ENCODE measurements around the gene NKD2. TPM values are rescaled to one million over a fixed set of nuclear protein-coding genes. Genes with fewer than 3 reads are reported as not detected.

Gene NKD2
- total RNA-seq, 1 experiment from 2014 or later = 12.3 TPM

DNA sequence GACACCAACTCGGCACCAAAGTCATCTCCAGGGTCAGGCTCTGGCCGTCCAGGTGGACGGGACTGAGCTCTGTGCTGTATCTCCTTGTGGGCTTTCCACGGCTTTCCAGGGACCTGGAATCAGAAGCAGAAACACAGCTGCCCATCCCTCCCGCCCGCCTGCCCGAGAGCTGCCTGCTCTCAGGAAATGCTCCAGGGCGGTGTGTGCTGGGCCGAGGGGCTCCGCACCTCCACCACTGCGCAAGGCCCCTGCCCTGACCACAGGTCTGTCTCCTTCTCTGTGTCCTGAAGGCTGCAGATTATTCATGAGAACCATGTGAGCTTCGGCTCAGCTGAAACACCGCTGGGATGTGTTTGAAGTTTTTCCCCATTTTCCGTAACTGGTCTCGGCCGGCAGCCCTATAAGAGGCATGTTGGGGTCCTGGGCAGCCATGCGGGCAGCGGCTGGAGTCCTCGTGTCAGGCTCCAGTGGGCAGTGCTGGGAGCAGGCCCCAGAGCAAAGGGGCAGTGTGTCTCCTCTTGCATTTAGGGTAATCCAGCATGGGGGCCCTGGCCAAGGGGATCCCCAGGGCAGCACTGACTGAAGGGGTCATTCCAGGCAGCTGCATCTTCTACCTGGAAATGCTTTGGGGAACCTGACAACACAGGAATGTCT is 22.8 kb downstream of the NKD2 start:
- H3K27ac ChIP-seq (ENCODE audit: low read length) = no peak overlapping the region
- no peak for TF ChIP-seq TCF7L2 (IDR thresholded peaks at IDR 0.05; ENCODE audit: low read depth, low read length)
- TF ChIP-seq, protein P1, sequence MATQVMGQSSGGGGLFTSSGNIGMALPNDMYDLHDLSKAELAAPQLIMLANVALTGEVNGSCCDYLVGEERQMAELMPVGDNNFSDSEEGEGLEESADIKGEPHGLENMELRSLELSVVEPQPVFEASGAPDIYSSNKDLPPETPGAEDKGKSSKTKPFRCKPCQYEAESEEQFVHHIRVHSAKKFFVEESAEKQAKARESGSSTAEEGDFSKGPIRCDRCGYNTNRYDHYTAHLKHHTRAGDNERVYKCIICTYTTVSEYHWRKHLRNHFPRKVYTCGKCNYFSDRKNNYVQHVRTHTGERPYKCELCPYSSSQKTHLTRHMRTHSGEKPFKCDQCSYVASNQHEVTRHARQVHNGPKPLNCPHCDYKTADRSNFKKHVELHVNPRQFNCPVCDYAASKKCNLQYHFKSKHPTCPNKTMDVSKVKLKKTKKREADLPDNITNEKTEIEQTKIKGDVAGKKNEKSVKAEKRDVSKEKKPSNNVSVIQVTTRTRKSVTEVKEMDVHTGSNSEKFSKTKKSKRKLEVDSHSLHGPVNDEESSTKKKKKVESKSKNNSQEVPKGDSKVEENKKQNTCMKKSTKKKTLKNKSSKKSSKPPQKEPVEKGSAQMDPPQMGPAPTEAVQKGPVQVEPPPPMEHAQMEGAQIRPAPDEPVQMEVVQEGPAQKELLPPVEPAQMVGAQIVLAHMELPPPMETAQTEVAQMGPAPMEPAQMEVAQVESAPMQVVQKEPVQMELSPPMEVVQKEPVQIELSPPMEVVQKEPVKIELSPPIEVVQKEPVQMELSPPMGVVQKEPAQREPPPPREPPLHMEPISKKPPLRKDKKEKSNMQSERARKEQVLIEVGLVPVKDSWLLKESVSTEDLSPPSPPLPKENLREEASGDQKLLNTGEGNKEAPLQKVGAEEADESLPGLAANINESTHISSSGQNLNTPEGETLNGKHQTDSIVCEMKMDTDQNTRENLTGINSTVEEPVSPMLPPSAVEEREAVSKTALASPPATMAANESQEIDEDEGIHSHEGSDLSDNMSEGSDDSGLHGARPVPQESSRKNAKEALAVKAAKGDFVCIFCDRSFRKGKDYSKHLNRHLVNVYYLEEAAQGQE (IDR thresholded peaks at IDR 0.05; ENCODE audit: insufficient read depth in 1 of 2, low read depth in 2 of 2, low read length in 1 of 2) = no peak
- TF ChIP-seq POLR2AphosphoS5 (IDR thresholded peaks at IDR 0.05; ENCODE audit: low read depth, low read length) = no peak
- TF ChIP-seq CTCF (IDR thresholded peaks at IDR 0.05) = no peak
- no peak for TF ChIP-seq SIN3A (IDR thresholded peaks at IDR 0.05; ENCODE audit: borderline replicate concordance, insufficient read depth, low read depth, low read length)
- CTCF ChIA-PET = no interaction called here
- no TSS peak for BruUV-seq (replicated peaks)
- DNase-seq (ENCODE audit: low read depth, low spot score) = no peak
- H3K36me3 ChIP-seq (ENCODE audit: control insufficient read depth, insufficient read depth, low read length) = no peaks in the 10 kb centered on the region
- no peaks in the 10 kb centered on the region for H3K27me3 ChIP-seq (ENCODE audit: control insufficient read depth, insufficient read depth, low read length)
- H3K9me3 ChIP-seq (ENCODE audit: control insufficient read depth, insufficient read depth, low read depth, low read length) = no peaks in the 10 kb centered on the region
- in situ Hi-C loops (cut with HindIII; ENCODE audit: low pct_unique_long_range_greater_than_20kb, low sequenced_read_pairs) (no loop called here), intact Hi-C loops (cut with micrococcal nuclease; ENCODE audit: unreplicated experiment) (no loop called here)
- H3K4me3 ChIP-seq (ENCODE audit: low read depth in 2 of 2, low read length in 2 of 2) = no peak overlapping the region
- no peak for ATAC-seq
- peaks cover 3% of the 10 kb centered on the region; the same call in 1 of the 2 replicates for H3K4me1 ChIP-seq (ENCODE audit: control insufficient read depth, insufficient read depth, low read length)
- POLR2A ChIA-PET = no interaction called here

- DNase-seq (ENCODE audit: low read depth, low spot score) (no peak), ATAC-seq (no peak)
- no peak overlapping the region for H3K27ac ChIP-seq (ENCODE audit: low read length)
- in situ Hi-C loops (cut with HindIII; ENCODE audit: low pct_unique_long_range_greater_than_20kb, low sequenced_read_pairs) = no loop called here
- no peak for TF ChIP-seq POLR2AphosphoS5 (IDR thresholded peaks at IDR 0.05; ENCODE audit: low read depth, low read length)
- no peak for TF ChIP-seq TCF7L2 (IDR thresholded peaks at IDR 0.05; ENCODE audit: low read depth, low read length)
- TF ChIP-seq, protein P1 (IDR thresholded peaks at IDR 0.05; ENCODE audit: insufficient read depth in 1 of 2, low read depth in 2 of 2, low read length in 1 of 2) = no peak
- TF ChIP-seq SIN3A (IDR thresholded peaks at IDR 0.05; ENCODE audit: borderline replicate concordance, insufficient read depth, low read depth, low read length) = no peak
- TF ChIP-seq CTCF (IDR thresholded peaks at IDR 0.05) = no peak
- H3K9me3 ChIP-seq (ENCODE audit: control insufficient read depth, insufficient read depth, low read depth, low read length) = no peaks in the 10 kb centered on the region
- POLR2A ChIA-PET = no interaction called here
- intact Hi-C loops (cut with micrococcal nuclease; ENCODE audit: unreplicated experiment) = no loop called here
- CTCF ChIA-PET = no interaction called here
- H3K4me1 ChIP-seq (ENCODE audit: control insufficient read depth, insufficient read depth, low read length) = peaks cover 3% of the 10 kb centered on the region; the same call in 1 of the 2 replicates
- no peaks in the 10 kb centered on the region for H3K36me3 ChIP-seq (ENCODE audit: control insufficient read depth, insufficient read depth, low read length)
- H3K4me3 ChIP-seq (ENCODE audit: low read depth in 2 of 2, low read length in 2 of 2) = no peak overlapping the region
- H3K27me3 ChIP-seq (ENCODE audit: control insufficient read depth, insufficient read depth, low read length) = no peaks in the 10 kb centered on the region
- BruUV-seq (replicated peaks) = no TSS peak
Measured at GRCh38 chr5:1032011-1032410, 23.4 kb downstream of the NKD2 start.

Data from Panc1 (cell line).